ENCODE data around the gene CSF2RB. TPM values are rescaled to one million over a fixed set of nuclear protein-coding genes. Genes with fewer than 3 reads are reported as not detected.

CSF2RB gene
- total and polyA plus RNA-seq, 2 of the 13 experiments (the other 11 are each of a cell fraction or from before 2014, with no cell fraction given): not detected

DNA sequence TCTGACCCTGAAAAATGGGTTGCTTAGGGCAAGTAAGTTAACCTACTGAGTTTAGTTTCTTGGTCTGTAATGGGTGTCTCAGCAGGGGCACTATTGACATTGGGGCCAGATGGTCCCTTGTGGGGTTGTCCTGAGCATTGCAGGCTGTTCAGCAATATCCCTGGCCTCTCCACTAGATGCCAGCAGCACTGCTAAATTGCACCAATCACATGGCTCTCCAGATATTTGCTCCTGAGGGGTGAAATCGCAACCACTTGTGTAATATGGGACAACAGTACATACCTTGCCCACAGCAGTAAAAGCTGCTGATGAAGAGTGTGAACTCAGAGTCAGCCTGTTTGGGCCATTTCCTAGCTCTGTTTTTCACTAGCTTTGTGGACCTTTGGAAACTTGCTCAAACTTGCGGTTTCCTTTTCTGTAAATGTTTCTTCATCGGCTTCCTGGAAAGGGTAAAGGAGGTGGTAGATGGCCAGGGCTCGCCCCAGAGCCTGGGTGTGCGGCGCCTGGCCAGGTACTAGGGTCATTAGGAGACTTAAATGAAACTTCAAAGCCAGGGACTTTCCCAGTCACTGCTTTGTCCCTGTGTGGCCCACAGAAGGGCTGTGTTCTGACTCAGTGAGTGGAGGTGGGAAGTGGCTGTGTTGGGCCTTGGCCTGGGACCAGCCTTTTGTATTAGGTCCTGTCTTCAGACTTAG is 39.7 kb upstream of the CSF2RB start (continued):
- 0 out of 2 replicates have a peak, but pooled peaks have one; percentile 17 for TF ChIP-seq PHF21A (CRISPR knock-in tag; IDR thresholded peaks at IDR 0.05)
- TF ChIP-seq SMC3 (IDR thresholded peaks at IDR 0.05; ENCODE audit: low read length): peak; percentile 27; the same call in 1 of the 2 replicates
- TF ChIP-seq, protein P1, sequence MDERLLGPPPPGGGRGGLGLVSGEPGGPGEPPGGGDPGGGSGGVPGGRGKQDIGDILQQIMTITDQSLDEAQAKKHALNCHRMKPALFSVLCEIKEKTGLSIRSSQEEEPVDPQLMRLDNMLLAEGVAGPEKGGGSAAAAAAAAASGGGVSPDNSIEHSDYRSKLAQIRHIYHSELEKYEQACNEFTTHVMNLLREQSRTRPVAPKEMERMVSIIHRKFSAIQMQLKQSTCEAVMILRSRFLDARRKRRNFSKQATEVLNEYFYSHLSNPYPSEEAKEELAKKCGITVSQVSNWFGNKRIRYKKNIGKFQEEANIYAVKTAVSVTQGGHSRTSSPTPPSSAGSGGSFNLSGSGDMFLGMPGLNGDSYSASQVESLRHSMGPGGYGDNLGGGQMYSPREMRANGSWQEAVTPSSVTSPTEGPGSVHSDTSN (CRISPR knock-in tag; IDR thresholded peaks at IDR 0.05): no peak
- 0 out of 2 replicates have a peak, but pooled peaks have one; percentile 51 for TF ChIP-seq CEBPG (CRISPR knock-in tag; IDR thresholded peaks at IDR 0.05)
- TF ChIP-seq ZNF484 (CRISPR knock-in tag; IDR thresholded peaks at IDR 0.05; ENCODE audit: borderline replicate concordance, low read depth): no peak
- TF ChIP-seq STAT5B (CRISPR knock-in tag; IDR thresholded peaks at IDR 0.05): no peak
- TF ChIP-seq KLF16 (CRISPR knock-in tag; IDR thresholded peaks at IDR 0.05): no peak
- peak; percentile 31 for TF ChIP-seq TEAD3 (CRISPR knock-in tag; optimal IDR thresholded peaks at IDR 0.05; ENCODE audit: borderline replicate concordance)
- TF ChIP-seq STAG1 (CRISPR knock-in tag; IDR thresholded peaks at IDR 0.05): peak; percentile 56
- TF ChIP-seq ZNF329 (CRISPR knock-in tag; IDR thresholded peaks at IDR 0.05; ENCODE audit: low read depth): no peak
- no peak for TF ChIP-seq SP140L (CRISPR knock-in tag; IDR thresholded peaks at IDR 0.05; ENCODE audit: borderline replicate concordance)
- TF ChIP-seq, protein P2, sequence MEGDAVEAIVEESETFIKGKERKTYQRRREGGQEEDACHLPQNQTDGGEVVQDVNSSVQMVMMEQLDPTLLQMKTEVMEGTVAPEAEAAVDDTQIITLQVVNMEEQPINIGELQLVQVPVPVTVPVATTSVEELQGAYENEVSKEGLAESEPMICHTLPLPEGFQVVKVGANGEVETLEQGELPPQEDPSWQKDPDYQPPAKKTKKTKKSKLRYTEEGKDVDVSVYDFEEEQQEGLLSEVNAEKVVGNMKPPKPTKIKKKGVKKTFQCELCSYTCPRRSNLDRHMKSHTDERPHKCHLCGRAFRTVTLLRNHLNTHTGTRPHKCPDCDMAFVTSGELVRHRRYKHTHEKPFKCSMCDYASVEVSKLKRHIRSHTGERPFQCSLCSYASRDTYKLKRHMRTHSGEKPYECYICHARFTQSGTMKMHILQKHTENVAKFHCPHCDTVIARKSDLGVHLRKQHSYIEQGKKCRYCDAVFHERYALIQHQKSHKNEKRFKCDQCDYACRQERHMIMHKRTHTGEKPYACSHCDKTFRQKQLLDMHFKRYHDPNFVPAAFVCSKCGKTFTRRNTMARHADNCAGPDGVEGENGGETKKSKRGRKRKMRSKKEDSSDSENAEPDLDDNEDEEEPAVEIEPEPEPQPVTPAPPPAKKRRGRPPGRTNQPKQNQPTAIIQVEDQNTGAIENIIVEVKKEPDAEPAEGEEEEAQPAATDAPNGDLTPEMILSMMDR (CRISPR knock-in tag; IDR thresholded peaks at IDR 0.05): peak; percentile 64
- no peak for TF ChIP-seq SIN3B (IDR thresholded peaks at IDR 0.05; ENCODE audit: low read length)
- no peak for TF ChIP-seq CHCHD3 (CRISPR knock-in tag; IDR thresholded peaks at IDR 0.05)
- no peak for TF ChIP-seq ZNF432 (CRISPR knock-in tag; IDR thresholded peaks at IDR 0.05; ENCODE audit: borderline replicate concordance)
- no peak for TF ChIP-seq NR2F1 (CRISPR knock-in tag; IDR thresholded peaks at IDR 0.05)
- TF ChIP-seq ZNF7 (CRISPR knock-in tag; IDR thresholded peaks at IDR 0.05): no peak
- TF ChIP-seq NR2C2 (CRISPR knock-in tag; IDR thresholded peaks at IDR 0.05; ENCODE audit: borderline replicate concordance): no peak
- no peak for TF ChIP-seq PHF8 (CRISPR knock-in tag; IDR thresholded peaks at IDR 0.05)
- TF ChIP-seq SATB2 (CRISPR knock-in tag; IDR thresholded peaks at IDR 0.05): no peak
- no peak for TF ChIP-seq ZNF761 (CRISPR knock-in tag; conservative IDR thresholded peaks at IDR 0.05)
- TF ChIP-seq ZNF652 (CRISPR knock-in tag; IDR thresholded peaks at IDR 0.05; ENCODE audit: borderline replicate concordance, low read depth): no peak
- no peak for TF ChIP-seq SOX6 (IDR thresholded peaks at IDR 0.05)
- no peak for TF ChIP-seq SOX6 (CRISPR knock-in tag; IDR thresholded peaks at IDR 0.05)
- TF ChIP-seq CBFB (CRISPR knock-in tag; IDR thresholded peaks at IDR 0.05): no peak

All from HepG2 (cell line).